Diencephalon (tissue), 1 donor: ENCODE measurements around the gene C17orf67. TPM values are rescaled to one million over a fixed set of nuclear protein-coding genes. Genes with fewer than 3 reads are reported as not detected.

Experiments
- small RNA-seq: library from RNA; depleted of rRNA; stranded (forward); fragments of <200 nt; gene quantifications from one replicate; pipeline ENCODE3, GENCODE V24; 2014
- total RNA-seq: library from RNA; depleted of rRNA; stranded (reverse); fragments of >200 nt; gene quantifications from one replicate; pipeline ENCODE4 v1.2.3, GENCODE V29; 2014

C17orf67 gene
- 3.2 TPM for total RNA-seq

GRCh38 chr17:56833809-56834379, at the start of gene C17orf67, which contains the start of gene DGKE:
C17orf67 (minus strand) TSS chr17:56833920; CDS start chr17:56815810, 18,110 bp downstream.
DGKE (plus strand) TSS chr17:56834151; CDS start chr17:56834796, 645 bp downstream.

Small RNA genes lying within 50 kb of the gene (small RNA-seq; reads per million reads assigned to genes)
- gene RNU6-1158P = not detected

Other genes starting within 250 kb of the C17orf67 start
- gene NOG, start 240.2 kb downstream of the C17orf67 start, total RNA-seq = 9.0 TPM
- 36.4 TPM for gene DGKE, start 231 bp upstream of the C17orf67 start, total RNA-seq
- gene TRIM25, start 80.1 kb upstream of the C17orf67 start, total RNA-seq = 5.1 TPM
- 23.3 TPM for gene COIL, start 127.1 kb upstream of the C17orf67 start, total RNA-seq
- 10.8 TPM for gene SCPEP1, start 144.2 kb upstream of the C17orf67 start, total RNA-seq